Stromal cell of bone marrow (primary cell): ENCODE measurements around the gene CST7.

Experiments
- DNase-seq: peaks from one replicate; pipeline ENCODE4 v3.0.0-alpha.2; 2012; ENCODE audit warnings: low read depth

CST7 gene

GRCh38 chr20:24950836-24951525 is 1.9 kb downstream of the CST7 start:
- DNase-seq = no peak

DNA sequence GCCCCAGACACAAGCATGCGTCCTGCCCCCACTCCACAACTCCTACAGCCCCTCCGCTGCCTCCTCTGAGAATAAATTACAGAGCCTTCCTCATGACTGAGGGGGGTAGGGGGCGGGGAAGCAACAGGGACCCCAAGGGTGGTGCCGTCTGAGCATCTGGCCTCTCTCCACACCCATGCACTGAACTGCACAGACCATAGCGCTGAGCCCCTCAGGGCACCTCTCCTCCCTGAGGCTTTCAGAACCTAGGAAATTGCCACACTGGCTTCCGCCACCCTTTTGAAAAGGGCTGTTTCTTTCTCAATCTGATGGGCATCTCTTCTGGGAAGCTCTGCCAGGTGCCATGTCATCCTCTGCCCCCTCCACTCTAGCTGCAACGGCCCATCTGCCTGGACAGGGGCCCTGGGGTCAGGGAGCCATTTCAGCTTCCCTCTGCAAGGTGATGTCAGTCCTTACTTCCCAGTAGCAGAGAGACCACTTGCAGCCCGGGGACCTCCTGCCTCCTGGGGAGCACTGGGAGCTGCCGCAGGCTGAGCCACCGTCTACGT is 2.5 kb downstream of the CST7 start:
- no peak for DNase-seq

GRCh38 chr20:24952376-24953208 is 3.5 kb downstream of the CST7 start:
- DNase-seq = no peak

- DNase-seq = no peak
Observed at GRCh38 chr20:24953209-24953575, 4.1 kb downstream of the CST7 start.

GRCh38 chr20:24953621-24954133 is 4.6 kb downstream of the CST7 start:
- no peak for DNase-seq

DNA sequence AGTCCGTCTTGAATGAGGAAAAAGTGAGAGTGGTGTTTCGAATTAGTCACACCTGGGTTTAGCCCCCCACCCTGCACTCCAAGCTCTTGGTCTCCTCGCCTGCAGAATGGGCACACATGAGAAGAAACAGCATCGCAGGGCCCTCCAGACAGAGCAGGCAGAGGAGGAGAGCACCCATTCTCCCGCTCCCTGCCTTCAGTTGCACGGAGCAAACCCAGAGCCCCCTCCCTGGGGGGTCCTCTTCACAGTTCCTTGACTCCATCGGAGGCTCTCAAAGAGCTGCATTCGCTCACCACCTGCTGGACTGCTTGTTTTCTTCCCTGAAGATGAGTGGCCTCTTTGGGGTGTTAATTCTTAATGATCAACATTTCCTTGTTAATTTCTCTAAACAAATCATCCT is 5.1 kb downstream of the CST7 start:
- DNase-seq = no peak

DNA sequence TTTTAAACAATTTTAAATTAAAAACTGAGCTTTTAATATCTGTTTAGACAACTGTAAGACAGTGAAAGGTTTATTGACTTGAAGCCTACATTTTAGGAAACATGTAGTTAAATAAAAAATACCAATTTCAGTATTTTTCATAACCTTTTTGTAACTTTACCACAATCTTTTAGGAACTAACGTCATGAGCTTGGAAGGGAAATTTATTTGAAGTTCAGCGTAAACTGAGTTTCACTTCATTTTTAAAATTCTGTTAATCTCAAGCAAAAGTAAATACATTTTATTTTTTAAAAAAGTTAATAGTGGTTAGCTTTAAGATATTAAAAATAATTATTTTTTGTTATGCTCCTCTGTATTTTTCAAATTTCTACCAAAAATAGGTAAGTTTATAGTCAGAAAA is 5.5 kb downstream of the CST7 start:
- DNase-seq = no peak

- DNase-seq = no peak
Observed at GRCh38 chr20:24955045-24955444, 6.0 kb downstream of the CST7 start.

DNA sequence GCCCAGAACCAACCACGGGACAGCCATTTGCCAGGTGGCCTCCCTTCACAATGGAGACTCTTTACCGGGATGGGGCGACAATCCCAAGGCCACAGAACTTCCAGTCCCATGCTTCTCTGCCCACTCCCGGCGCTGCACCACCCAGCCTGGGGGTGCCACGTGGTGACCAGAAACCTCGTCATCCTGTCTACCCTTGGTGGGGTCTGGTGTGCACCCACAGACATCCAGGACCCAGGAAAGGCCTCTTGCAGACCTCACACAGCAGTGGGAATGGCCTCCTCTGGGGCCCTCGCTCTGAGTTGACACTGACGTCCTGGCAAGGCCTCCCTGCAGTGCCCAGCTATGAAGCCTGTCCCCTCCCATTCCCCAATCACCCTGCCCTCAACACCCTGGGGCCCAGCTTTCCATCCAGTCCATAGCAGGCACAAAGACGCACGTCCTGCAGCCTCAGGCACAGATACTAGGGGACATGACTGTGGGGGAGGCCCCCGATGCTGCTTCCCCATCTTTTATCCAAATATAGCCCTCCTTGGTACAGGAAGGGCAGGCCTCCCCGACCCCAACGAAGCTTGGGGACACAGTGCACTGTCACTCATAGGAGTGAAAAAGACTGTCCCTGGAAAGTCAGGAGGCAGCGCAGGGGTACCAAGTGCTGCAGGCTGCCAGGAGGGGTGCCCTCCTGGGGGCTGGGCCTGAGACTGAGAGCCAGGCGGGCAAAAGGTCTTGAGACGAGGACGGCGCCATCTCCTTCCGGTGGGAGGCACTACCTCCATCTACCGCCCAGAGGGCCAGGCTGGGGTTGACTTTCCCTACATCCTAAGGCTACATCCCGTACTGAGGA is 7.2 kb downstream of the CST7 start:
- no peak for DNase-seq

DNA sequence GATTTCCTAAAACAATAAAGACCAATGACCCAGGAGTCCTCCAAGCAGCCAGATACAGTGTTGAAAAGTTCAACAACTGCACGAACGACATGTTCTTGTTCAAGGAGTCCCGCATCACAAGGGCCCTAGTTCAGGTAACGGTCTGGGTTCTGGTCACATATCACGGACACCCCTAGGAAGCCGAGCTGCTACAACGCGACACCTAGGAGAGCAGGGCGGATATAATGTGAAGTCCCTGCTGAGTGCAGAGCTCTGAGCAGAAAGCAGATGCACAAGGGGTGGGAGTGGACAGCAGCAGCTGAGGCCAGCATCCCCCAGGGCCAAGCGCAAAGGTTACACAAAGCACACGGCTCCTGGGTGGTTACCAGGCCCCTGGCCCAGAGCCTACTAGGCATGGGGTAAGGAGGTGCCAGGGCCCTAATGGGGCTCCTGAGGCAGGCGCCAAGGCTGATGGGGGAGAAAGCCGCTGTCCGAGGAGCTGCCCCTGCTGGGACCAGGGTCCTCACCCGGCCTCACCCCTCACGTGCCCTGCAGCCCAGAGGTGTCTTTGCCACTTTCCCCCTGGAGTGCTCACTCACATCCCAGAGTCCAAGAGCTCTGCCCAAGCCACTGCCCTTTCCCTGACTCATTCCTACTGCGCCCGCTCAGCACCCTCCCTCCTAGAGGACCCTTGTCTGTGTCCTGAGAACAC is 8.4 kb downstream of the CST7 start:
- DNase-seq = no peak

GRCh38 chr20:24958506-24959385 is 9.7 kb downstream of the CST7 start:
- DNase-seq = no peak

DNA sequence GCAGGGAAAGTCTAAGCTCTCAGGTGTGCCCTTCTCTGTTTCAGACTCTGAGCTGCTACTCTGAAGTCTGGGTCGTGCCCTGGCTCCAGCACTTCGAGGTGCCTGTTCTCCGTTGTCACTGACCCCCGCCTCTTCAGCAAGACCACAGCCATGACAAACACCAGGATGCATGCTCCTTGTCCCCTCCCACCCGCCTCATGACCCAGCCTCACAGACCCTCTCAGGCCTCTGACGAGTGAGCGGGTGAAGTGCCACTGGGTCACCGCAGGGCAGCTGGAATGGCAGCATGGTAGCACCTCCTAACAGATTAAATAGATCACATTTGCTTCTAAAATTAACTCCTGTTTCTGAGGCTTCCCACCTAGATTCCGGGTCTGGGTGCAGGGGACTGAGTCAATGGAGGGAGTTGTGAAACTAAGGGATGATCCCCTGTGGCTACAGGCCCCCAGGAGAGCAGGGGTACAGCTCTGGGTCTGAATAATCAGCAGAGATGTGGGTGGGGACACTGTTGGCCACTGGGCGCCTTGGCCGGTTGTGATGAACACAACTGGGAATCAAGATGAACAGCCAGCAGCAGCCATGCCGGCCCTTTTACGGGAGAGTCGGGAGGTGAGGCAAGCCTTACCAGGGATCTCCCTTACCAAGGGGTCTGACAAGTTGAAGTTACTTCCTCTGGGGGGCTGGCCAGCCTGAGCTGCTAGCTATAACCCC is 10.7 kb downstream of the CST7 start:
- no peak for DNase-seq

DNA sequence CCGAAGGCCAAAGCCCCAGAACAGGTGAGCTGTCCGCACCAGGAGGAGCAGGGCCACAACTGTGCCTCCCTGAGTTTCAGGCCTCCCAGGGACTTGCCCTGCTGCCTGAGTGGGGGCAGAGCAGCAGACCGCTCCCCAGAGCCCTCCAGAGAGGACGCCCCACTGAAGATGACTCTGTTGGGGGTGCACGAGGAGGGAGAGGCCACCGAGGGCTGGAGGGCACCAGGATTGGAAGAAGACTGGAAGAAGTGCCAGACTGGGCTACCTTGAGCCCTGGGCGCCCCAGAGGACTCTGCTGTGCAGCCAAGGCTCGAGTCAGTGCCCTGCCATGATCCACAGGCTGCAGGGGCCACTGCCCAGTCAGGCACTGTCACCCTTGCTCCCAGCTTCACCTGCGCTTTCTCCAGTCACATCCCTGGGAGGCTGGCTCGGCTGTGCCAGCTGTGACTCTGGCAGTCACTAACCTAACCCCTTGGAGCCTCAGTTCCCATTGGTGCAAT is 11.3 kb downstream of the CST7 start:
- DNase-seq = no peak

DNA sequence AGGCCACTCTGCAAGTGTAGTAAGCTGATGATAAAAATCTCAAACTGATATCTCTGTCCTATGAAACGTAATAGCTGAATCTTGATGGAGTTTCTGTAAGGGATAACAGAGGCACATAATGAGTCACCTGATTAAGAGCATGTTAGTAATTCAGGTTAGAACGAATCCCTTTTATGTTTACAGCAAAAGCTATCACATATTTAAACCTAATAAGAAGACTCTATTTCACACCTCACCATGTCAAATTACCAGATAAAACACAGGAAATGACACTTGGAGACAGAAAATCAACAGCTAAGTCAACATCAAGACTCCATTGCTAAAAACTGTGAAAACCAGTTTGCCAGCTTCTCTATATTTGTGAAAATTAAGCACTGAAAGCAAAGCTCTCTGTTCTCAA is 11.8 kb downstream of the CST7 start:
- no peak for DNase-seq

- no peak for DNase-seq
Observed at GRCh38 chr20:24961384-24962181, 12.5 kb downstream of the CST7 start.

DNA sequence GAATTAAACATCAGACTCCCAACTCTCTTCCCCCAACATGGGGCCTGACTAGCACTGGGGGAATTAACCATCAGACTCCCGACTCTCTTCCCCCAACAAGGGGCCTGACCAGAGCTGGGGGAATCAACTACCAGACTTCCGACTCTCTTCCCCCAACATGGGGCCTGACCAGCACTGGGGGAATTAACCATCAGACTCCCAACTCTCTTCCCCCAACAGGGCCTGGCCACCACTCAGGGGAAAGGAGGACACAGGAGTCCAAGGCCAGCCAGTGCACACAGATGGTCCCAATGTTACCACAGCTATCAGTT is 13.1 kb downstream of the CST7 start:
- no peak for DNase-seq

DNA sequence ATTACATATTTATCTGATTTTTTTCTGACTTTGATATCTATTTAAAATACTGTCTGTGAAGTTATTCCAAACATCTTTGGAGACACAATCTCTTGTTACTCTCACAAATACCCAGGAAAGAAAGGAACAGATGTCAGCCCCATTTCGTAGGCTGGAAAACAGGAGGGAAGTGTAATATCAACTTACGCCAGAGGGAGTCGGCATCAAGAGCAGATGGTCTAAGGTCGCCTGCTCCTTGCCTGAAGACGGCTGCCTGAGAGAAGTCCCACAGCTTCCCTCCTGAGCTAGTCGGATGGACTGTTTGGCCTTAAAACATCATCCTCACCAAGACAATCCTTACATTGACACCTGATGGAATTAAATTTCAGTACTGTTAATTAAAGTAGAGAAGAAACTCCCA is 13.4 kb downstream of the CST7 start:
- DNase-seq = no peak

DNA sequence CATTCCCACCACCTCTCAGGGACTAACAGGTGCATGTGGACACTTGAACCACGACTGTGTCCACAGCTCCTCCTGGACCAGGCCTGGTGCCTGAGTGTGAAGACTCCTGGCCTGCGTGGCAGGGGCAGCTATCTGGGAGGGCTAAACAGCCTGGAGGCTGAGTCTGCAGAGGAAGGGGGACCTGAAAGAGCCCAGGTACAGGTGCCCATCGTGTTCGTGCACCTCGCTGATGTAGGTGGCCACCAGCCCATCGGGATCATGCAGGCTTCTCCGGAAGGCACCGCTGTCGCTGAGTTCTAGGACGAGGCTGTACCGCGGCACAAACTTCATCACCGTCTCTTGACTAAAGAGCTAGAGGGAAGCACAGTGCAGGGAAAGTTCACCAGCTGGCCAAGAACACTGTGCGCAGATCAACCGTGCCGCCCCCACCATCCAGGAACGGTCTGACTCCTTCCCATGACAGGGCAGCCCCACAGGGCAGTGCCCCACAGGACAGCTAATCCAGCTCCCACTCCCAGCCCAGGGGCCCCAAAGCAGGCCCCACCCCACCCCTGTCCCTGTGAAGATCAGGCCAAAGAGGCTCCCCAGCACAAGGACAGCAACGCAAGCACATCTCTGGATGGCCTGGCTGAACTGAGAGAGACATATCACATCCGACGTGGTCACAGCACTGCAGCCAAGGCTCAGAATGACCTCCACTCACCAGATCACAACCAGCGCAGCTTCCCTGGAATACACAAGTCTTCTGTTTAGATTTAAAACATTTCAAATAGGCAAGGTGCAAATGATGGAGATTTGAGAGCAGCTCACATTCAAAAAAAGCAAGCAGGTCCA is 14.8 kb downstream of the CST7 start:
- DNase-seq = no peak
